M059J (cell line): ENCODE data around the gene RRP15. TPM values are rescaled to one million over a fixed set of nuclear protein-coding genes. Genes with fewer than 3 reads are reported as not detected.

Source experiments
- DNase-seq: peaks from one replicate; pipeline ENCODE4 v3.0.0-alpha.2; 2012; ENCODE audit warnings: low read depth
- total RNA-seq: library from RNA; depleted of rRNA; stranded (reverse); fragments of >200 nt; shearing (Covaris generic); gene quantifications from 2 replicates; pipeline ENCODE4 v1.2.3, GENCODE V29; 2014; rRNA removed

The RRP15 gene
- 2.7 and 4.5 TPM in 2 replicates for total RNA-seq

GRCh38 chr1:218284917-218285635, at the start of gene RRP15:
Gene RRP15, plus strand, starts transcription at chr1:218285293. Its CDS starts 24 bp downstream, at chr1:218285317.
- DNase-seq, result peak; percentile 89

- peak; percentile 11 for DNase-seq
Observed at GRCh38 chr1:218242171-218242570, 42.9 kb upstream of the RRP15 start.

GRCh38 chr1:218247339-218247738, 37.8 kb upstream of the RRP15 start:
- no peak for DNase-seq

GRCh38 chr1:218249338-218250140, 35.6 kb upstream of the RRP15 start:
- no peak for DNase-seq

- no peak for DNase-seq
Observed at GRCh38 chr1:218250492-218250891, 34.6 kb upstream of the RRP15 start.

GRCh38 chr1:218254296-218254946, 30.7 kb upstream of the RRP15 start:
- no peak for DNase-seq

GRCh38 chr1:218255090-218255489, 30.0 kb upstream of the RRP15 start:
- no peak for DNase-seq

GRCh38 chr1:218257371-218257770, 27.7 kb upstream of the RRP15 start:
- no peak for DNase-seq

- DNase-seq, result no peak
Observed at GRCh38 chr1:218257971-218258370, 27.1 kb upstream of the RRP15 start.

GRCh38 chr1:218259339-218259738, 25.8 kb upstream of the RRP15 start:
- DNase-seq, result no peak

- no peak for DNase-seq
Observed at GRCh38 chr1:218259800-218260199, 25.3 kb upstream of the RRP15 start.

- DNase-seq, result no peak
Observed at GRCh38 chr1:218262259-218262658, 22.8 kb upstream of the RRP15 start.

GRCh38 chr1:218266356-218266755, 18.7 kb upstream of the RRP15 start:
- DNase-seq, result peak; percentile 43

- no peak for DNase-seq
Observed at GRCh38 chr1:218272366-218272765, 12.7 kb upstream of the RRP15 start.

GRCh38 chr1:218273762-218274479, 11.2 kb upstream of the RRP15 start:
- DNase-seq, result no peak

- DNase-seq, result no peak
Observed at GRCh38 chr1:218274511-218274910, 10.6 kb upstream of the RRP15 start.

- no peak for DNase-seq
Observed at GRCh38 chr1:218275823-218276222, 9.3 kb upstream of the RRP15 start.

- no peak for DNase-seq
Observed at GRCh38 chr1:218281285-218281684, 3.8 kb upstream of the RRP15 start.

- DNase-seq, result no peak
Observed at GRCh38 chr1:218284377-218284916, 646 bp upstream of the RRP15 start.

GRCh38 chr1:218292515-218292914, 7.4 kb downstream of the RRP15 start:
- DNase-seq, result no peak

GRCh38 chr1:218294546-218294945, 9.5 kb downstream of the RRP15 start:
- DNase-seq, result peak; percentile 69

GRCh38 chr1:218296162-218296561, 11.1 kb downstream of the RRP15 start:
- DNase-seq, result no peak
